HL-60 (cell line): ENCODE data around the gene RPUSD1.

ENCODE experiments used
- DNase-seq, 2 experiments: peaks; one replicate each; pipeline ENCODE4 v3.0.0-alpha.2; 2010 to 2020; ENCODE audit warnings: low read depth in 1 of 2, low spot score in 1 of 2
- H3K27ac ChIP-seq: fragments of 250-450 bp; sonication (Bioruptor Pico); replicated peaks from 2 replicates; pipeline ENCODE4 v1.5.1; 2020; ENCODE audit warnings: mild to moderate bottlenecking, moderate library complexity
- H3K27me3 ChIP-seq: fragments of 250-450 bp; sonication (Bioruptor Pico); 2 replicates; pipeline ENCODE4 v1.5.1; 2021; ENCODE audit warnings: mild to moderate bottlenecking, moderate library complexity; ENCODE audit not compliant: insufficient read depth, poor library complexity, severe bottlenecking
- H3K4me3 ChIP-seq: replicated peaks from 2 replicates; pipeline ENCODE4 v1.5.1; 2011; ENCODE audit warnings: mild to moderate bottlenecking, control low read depth, low read length; ENCODE audit not compliant: insufficient read depth
- GABPA ChIP-seq: IDR thresholded peaks from 2 replicates; pipeline ENCODE4 v1.6.1; 2012; ENCODE audit warnings: low read depth
- POLR2AphosphoS5 ChIP-seq: IDR thresholded peaks from 2 replicates; pipeline ENCODE4 v1.6.1; 2012; ENCODE audit warnings: low read depth
- SPI1 ChIP-seq: IDR thresholded peaks from 2 replicates; pipeline ENCODE4 v1.6.1; 2012; ENCODE audit warnings: low read depth, mild to moderate bottlenecking, borderline replicate concordance
- TF ChIP-seq, protein P1 (sequence below): IDR thresholded peaks from 2 replicates; pipeline ENCODE4 v1.6.1; 2012; ENCODE audit warnings: low read depth; ENCODE audit not compliant: insufficient replicate concordance
- TF ChIP-seq, protein P2 (sequence below): IDR thresholded peaks from one replicate; pipeline ENCODE4 v1.5.1; 2011; ENCODE audit warnings: low read length, control low read depth, inconsistent platforms; ENCODE audit not compliant: insufficient read depth

RPUSD1 gene

GRCh38 chr16:780296-780695 lies 7.9 kb downstream of the RPUSD1 start:
- no peak overlapping the region for H3K4me3 ChIP-seq
- peaks cover 15% of the 10 kb centered on the region for H3K27me3 ChIP-seq
- TF ChIP-seq POLR2AphosphoS5 (no peak), GABPA (no peak)
- TF ChIP-seq, protein P1, sequence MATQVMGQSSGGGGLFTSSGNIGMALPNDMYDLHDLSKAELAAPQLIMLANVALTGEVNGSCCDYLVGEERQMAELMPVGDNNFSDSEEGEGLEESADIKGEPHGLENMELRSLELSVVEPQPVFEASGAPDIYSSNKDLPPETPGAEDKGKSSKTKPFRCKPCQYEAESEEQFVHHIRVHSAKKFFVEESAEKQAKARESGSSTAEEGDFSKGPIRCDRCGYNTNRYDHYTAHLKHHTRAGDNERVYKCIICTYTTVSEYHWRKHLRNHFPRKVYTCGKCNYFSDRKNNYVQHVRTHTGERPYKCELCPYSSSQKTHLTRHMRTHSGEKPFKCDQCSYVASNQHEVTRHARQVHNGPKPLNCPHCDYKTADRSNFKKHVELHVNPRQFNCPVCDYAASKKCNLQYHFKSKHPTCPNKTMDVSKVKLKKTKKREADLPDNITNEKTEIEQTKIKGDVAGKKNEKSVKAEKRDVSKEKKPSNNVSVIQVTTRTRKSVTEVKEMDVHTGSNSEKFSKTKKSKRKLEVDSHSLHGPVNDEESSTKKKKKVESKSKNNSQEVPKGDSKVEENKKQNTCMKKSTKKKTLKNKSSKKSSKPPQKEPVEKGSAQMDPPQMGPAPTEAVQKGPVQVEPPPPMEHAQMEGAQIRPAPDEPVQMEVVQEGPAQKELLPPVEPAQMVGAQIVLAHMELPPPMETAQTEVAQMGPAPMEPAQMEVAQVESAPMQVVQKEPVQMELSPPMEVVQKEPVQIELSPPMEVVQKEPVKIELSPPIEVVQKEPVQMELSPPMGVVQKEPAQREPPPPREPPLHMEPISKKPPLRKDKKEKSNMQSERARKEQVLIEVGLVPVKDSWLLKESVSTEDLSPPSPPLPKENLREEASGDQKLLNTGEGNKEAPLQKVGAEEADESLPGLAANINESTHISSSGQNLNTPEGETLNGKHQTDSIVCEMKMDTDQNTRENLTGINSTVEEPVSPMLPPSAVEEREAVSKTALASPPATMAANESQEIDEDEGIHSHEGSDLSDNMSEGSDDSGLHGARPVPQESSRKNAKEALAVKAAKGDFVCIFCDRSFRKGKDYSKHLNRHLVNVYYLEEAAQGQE, result no peak
- no peak for DNase-seq
- no peak overlapping the region for H3K27ac ChIP-seq

- H3K27me3 ChIP-seq, result peaks cover 15% of the 10 kb centered on the region
- no peak overlapping the region for H3K4me3 ChIP-seq
- no peak for DNase-seq
- H3K27ac ChIP-seq, result no peak overlapping the region
- TF ChIP-seq GABPA (no peak), POLR2AphosphoS5 (no peak), SPI1 (no peak)
- TF ChIP-seq, protein P1, result no peak
- TF ChIP-seq, protein P2, sequence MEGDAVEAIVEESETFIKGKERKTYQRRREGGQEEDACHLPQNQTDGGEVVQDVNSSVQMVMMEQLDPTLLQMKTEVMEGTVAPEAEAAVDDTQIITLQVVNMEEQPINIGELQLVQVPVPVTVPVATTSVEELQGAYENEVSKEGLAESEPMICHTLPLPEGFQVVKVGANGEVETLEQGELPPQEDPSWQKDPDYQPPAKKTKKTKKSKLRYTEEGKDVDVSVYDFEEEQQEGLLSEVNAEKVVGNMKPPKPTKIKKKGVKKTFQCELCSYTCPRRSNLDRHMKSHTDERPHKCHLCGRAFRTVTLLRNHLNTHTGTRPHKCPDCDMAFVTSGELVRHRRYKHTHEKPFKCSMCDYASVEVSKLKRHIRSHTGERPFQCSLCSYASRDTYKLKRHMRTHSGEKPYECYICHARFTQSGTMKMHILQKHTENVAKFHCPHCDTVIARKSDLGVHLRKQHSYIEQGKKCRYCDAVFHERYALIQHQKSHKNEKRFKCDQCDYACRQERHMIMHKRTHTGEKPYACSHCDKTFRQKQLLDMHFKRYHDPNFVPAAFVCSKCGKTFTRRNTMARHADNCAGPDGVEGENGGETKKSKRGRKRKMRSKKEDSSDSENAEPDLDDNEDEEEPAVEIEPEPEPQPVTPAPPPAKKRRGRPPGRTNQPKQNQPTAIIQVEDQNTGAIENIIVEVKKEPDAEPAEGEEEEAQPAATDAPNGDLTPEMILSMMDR, result no peak
Observed at GRCh38 chr16:779561-779960, 8.6 kb downstream of the RPUSD1 start.

DNA sequence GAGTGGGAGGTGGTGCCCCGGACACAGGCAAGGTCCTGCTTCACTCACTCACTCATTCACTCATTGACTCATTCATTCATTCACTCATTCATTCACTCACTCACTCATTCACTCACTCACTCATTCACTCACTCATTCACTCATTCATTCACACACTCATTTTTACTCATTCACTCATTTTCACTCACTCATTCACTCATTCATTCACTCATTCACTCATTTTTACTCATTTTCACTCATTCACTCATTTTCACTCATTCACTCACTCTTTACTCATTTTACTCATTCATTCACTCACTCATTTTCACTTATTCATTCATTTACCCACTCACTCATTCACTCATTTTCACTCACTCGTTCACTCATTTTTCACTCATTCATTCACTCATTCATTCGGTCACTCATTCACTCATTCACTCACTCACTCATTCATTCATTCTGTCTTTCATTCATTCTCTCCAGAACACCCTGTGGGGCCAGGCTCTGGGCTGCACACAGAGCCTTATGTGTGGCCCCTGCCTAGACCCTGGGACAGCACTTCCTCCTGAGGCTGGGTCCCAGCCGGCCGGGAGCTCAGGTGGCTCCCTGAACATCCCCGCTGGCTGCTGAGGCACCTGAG lies 9.2 kb downstream of the RPUSD1 start:
- TF ChIP-seq, protein P2, result no peak
- no peak for TF ChIP-seq POLR2AphosphoS5
- no peak for TF ChIP-seq SPI1

DNA sequence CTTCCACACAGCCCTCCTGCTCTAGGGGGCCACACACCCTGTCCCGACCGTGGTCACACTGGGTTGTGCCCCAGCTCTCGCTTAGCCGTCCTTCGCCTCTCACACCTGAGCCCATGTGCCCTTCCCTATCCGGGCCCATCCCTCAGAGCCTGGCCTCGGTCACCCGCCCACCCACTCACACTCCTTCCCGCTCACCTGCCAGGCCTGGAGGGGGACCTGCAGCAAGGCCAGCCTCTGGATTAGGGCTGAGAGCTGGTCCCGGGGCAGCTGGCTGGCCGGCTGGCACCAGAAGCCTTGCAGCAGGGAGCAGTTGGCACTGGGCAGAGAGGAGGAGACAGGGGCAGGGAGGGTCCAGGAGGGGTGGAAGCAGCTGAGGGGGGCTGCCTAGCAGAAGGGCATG lies 9.7 kb downstream of the RPUSD1 start:
- Histone ChIP-seq H3K27ac (no peak overlapping the region), H3K4me3 (no peak overlapping the region), H3K27me3 (peaks cover 15% of the 10 kb centered on the region)
- no peak for DNase-seq
- TF ChIP-seq, protein P1, result no peak
- TF ChIP-seq SPI1 (no peak), GABPA (no peak)

More for the DNA sequence above, 9.2 kb downstream of the RPUSD1 start:
- H3K27ac ChIP-seq, result no peak overlapping the region
- DNase-seq, result no peak
- H3K4me3 ChIP-seq, result no peak overlapping the region
- peaks cover 15% of the 10 kb centered on the region for H3K27me3 ChIP-seq
